ENCODE data around the gene FGR.

DNA sequence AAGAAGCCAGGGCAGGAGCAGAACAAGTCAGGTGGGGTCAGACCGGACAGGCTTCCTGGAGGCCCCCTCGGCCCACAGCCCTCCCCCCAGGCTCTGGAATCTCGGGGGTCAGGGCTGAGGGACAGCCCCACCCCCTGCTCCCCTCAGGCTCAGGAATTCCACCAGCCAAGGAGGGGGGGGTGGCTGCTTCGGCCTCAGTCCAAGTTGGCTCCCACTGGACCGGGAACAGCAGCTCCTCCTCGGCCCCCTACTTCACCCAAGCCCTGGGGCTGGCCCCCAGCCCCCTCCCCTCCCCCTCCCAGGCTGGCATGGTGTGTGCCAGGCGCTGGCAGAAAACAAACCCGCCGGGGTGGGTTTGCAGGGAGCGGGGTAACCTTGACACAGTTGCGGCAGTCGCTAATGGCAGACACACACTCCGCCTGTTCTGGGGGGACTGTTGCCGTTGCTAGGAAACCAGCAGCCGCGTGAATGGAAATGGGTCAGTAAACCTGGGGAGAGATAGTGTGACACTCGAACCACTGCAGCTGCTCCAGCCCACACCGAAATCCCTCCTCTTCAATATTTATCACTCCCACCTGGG, 63.5 kb downstream of the FGR start:
- TF ChIP-seq, protein P1, sequence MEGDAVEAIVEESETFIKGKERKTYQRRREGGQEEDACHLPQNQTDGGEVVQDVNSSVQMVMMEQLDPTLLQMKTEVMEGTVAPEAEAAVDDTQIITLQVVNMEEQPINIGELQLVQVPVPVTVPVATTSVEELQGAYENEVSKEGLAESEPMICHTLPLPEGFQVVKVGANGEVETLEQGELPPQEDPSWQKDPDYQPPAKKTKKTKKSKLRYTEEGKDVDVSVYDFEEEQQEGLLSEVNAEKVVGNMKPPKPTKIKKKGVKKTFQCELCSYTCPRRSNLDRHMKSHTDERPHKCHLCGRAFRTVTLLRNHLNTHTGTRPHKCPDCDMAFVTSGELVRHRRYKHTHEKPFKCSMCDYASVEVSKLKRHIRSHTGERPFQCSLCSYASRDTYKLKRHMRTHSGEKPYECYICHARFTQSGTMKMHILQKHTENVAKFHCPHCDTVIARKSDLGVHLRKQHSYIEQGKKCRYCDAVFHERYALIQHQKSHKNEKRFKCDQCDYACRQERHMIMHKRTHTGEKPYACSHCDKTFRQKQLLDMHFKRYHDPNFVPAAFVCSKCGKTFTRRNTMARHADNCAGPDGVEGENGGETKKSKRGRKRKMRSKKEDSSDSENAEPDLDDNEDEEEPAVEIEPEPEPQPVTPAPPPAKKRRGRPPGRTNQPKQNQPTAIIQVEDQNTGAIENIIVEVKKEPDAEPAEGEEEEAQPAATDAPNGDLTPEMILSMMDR (conservative IDR thresholded peaks at IDR 0.05): no peak
- TF ChIP-seq ZFX (IDR thresholded peaks at IDR 0.05): no peak
